ENCODE measurements around the gene CAMP. TPM values are rescaled to one million over a fixed set of nuclear protein-coding genes. Genes with fewer than 3 reads are reported as not detected.

Gene CAMP
- total and polyA plus RNA-seq, 2 of the 13 experiments (the other 11 are each of a cell fraction or from before 2014, with no cell fraction given), result not detected

- TF ChIP-seq ZNF609 (CRISPR knock-in tag; IDR thresholded peaks at IDR 0.05; ENCODE audit: borderline replicate concordance) (no peak), HNRNPUL1 (IDR thresholded peaks at IDR 0.05; ENCODE audit: low read depth, low read length) (no peak)
- TF ChIP-seq, protein P1, sequence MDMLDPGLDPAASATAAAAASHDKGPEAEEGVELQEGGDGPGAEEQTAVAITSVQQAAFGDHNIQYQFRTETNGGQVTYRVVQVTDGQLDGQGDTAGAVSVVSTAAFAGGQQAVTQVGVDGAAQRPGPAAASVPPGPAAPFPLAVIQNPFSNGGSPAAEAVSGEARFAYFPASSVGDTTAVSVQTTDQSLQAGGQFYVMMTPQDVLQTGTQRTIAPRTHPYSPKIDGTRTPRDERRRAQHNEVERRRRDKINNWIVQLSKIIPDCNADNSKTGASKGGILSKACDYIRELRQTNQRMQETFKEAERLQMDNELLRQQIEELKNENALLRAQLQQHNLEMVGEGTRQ (IDR thresholded peaks at IDR 0.05; ENCODE audit: low read depth, low read length), result no peak
- TF ChIP-seq, protein P1 (CRISPR knock-in tag; IDR thresholded peaks at IDR 0.05; ENCODE audit: borderline replicate concordance), result no peak
- TF ChIP-seq, protein P2, sequence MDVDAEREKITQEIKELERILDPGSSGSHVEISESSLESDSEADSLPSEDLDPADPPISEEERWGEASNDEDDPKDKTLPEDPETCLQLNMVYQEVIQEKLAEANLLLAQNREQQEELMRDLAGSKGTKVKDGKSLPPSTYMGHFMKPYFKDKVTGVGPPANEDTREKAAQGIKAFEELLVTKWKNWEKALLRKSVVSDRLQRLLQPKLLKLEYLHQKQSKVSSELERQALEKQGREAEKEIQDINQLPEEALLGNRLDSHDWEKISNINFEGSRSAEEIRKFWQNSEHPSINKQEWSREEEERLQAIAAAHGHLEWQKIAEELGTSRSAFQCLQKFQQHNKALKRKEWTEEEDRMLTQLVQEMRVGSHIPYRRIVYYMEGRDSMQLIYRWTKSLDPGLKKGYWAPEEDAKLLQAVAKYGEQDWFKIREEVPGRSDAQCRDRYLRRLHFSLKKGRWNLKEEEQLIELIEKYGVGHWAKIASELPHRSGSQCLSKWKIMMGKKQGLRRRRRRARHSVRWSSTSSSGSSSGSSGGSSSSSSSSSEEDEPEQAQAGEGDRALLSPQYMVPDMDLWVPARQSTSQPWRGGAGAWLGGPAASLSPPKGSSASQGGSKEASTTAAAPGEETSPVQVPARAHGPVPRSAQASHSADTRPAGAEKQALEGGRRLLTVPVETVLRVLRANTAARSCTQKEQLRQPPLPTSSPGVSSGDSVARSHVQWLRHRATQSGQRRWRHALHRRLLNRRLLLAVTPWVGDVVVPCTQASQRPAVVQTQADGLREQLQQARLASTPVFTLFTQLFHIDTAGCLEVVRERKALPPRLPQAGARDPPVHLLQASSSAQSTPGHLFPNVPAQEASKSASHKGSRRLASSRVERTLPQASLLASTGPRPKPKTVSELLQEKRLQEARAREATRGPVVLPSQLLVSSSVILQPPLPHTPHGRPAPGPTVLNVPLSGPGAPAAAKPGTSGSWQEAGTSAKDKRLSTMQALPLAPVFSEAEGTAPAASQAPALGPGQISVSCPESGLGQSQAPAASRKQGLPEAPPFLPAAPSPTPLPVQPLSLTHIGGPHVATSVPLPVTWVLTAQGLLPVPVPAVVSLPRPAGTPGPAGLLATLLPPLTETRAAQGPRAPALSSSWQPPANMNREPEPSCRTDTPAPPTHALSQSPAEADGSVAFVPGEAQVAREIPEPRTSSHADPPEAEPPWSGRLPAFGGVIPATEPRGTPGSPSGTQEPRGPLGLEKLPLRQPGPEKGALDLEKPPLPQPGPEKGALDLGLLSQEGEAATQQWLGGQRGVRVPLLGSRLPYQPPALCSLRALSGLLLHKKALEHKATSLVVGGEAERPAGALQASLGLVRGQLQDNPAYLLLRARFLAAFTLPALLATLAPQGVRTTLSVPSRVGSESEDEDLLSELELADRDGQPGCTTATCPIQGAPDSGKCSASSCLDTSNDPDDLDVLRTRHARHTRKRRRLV (CRISPR knock-in tag; IDR thresholded peaks at IDR 0.05), result no peak
Measured at GRCh38 chr3:48268936-48269561, 45.8 kb downstream of the CAMP start (continued).

Data from HepG2 (cell line).